Activated CD4-positive, alpha-beta memory T cell treated with anti-CD3 and anti-CD28 coated beads for 36 hours (primary cell): ENCODE results near the gene ZMYND19. TPM values are rescaled to one million over a fixed set of nuclear protein-coding genes. Genes with fewer than 3 reads are reported as not detected.
"Not testable (repeated sequence)": the region's sequence is repeated elsewhere in the genome, so short reads cannot be mapped to it uniquely, and the experiment has no call there.

Experiments used
- CTCF ChIA-PET: fragments of 350-600 bp; sonication (Branson Sonifier 250); formaldehyde crosslinking; loops from one replicate; lab custom pipeline; 2021; ENCODE audit warnings: antibody characterized with exemption, inconsistent platforms; lab: Charles Lee
- POLR2A ChIA-PET: fragments of 350-600 bp; sonication (Branson Sonifier 250); formaldehyde crosslinking; loops from one replicate; lab custom pipeline; 2021; ENCODE audit warnings: antibody characterized with exemption; lab: Charles Lee
- DNase-seq: peaks from one replicate; pipeline ENCODE4 v3.0.0-alpha.2; 2020
- H3K27ac Mint-ChIP-seq: one replicate; pipeline ENCODE4 v1.8.0; 2021; ENCODE audit warnings: mixed read lengths
- H3K27me3 Mint-ChIP-seq: one replicate; pipeline ENCODE4 v1.8.0; 2021; ENCODE audit warnings: mixed read lengths
- H3K36me3 Mint-ChIP-seq: one replicate; pipeline ENCODE4 v1.8.0; 2021; ENCODE audit warnings: mixed read lengths
- H3K4me1 Mint-ChIP-seq: one replicate; pipeline ENCODE4 v1.8.0; 2021; ENCODE audit warnings: low read depth, mixed read lengths
- H3K4me3 Mint-ChIP-seq: one replicate; pipeline ENCODE4 v1.8.0; 2021; ENCODE audit warnings: mild to moderate bottlenecking, mixed read lengths
- H3K9me3 Mint-ChIP-seq: one replicate; pipeline ENCODE4 v1.8.0; 2021; ENCODE audit warnings: mixed read lengths
- intact Hi-C: fragments of 100-400 bp; cut with micrococcal nuclease; formaldehyde crosslinking; loops from one replicate; pipeline ENCODE4 v1.15.1; 2023
- total RNA-seq, 2 experiments: library from RNA; stranded (reverse); gene quantifications; one replicate each; pipeline ENCODE4 v1.2.3, GENCODE V29; 2021

Gene ZMYND19
- total RNA-seq, 2 experiments from 2014 or later: 39.7 to 42.6 TPM

DNA sequence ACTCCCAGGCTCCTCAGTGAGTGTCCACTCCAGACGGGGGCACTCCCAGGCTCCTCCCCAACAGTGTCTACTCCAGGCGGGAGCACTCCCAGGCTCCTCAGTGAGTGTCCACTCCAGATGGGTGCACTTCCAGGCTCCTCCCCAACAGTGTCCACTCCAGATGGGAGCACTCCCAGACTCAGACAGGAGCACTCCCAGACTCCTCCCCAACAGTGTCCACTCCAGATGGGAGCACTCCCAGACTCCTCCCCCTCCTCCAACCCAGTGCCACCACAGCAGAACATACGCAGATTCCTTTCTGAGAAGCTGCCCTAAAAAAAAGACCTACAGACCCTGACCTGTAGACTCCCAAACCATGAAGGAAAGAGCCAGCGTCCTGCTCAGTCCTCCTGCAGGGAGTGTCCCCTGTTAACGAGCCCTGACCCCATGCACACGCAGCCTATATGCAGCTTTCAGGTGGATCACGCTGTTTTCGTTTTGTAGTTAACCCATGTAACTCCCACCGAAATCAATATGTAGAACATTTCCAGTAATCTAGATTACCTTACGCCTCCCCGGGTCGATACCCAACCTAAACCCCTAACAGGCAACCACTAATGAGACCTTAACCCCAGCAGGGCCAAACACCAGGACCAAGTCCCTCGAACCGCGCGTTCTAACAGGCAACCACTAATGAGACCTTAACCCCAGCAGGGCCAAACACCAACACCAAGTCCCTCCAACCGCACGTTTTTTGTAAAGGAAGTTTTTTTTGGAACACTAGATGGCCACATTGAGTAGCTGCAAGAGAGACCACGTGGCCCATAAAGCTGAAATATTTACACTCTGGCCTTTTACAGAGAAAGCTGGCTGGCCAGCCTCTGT, 55.8 kb downstream of the ZMYND19 start:
- peak; percentile 26 for DNase-seq
- Mint-ChIP-seq H3K9me3 (peaks cover 6% of the 10 kb centered on the region), H3K4me3 (no peak overlapping the region), H3K36me3 (peaks cover 5% of the 10 kb centered on the region), H3K27me3 (no peaks in the 10 kb centered on the region), H3K27ac (peak overlapping the region; percentile 30), H3K4me1 (peaks cover 24% of the 10 kb centered on the region)
- POLR2A ChIA-PET: no interaction called here
- intact Hi-C loops: loop anchor here (10.0 kb wide), 1 partner anchor 240 kb away; no protein-coding TSS in a partner anchor
- CTCF ChIA-PET: interaction anchor here (0.7 to 1.5 kb wide), 10 partner anchors 8 to 676 kb away, joined by 3 to 10 read pairs (median 3); partner anchors contain the start of genes EHMT1 and MRPL41

DNA sequence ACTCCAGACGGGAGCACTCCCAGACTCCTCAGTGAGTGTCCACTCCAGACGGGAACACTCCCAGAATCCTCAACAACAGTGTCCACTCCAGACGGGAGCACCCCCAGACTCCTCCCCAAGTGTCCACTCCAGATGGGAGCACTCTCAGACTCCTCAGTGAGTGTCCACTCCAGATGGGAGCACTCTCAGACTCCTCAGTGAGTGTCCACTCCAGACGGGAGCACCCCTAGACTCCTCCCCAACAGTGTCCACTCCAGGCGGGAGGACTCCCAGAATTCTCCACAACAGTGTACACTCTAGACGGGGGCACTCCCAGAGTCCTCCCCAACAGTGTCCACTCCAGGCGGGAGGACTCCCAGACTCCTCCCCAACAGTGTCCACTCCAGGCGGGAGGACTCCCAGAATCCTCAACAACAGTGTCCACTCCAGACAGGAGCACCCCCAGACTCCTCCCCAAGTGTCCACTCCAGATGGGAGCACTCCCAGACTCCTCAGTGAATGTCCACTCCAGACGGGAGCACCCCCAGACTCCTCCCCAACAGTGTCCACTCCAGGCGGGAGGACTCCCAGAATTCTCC, 57.3 kb downstream of the ZMYND19 start:
- intact Hi-C loops: loop anchor here (10.0 kb wide), 1 partner anchor 238 kb away; no protein-coding TSS in a partner anchor
- H3K36me3 Mint-ChIP-seq, H3K27ac Mint-ChIP-seq, POLR2A ChIA-PET, DNase-seq, CTCF ChIA-PET, H3K9me3 Mint-ChIP-seq, H3K27me3 Mint-ChIP-seq, H3K4me3 Mint-ChIP-seq: not testable (repeated sequence)
- H3K4me1 Mint-ChIP-seq: peaks cover 27% of the 10 kb centered on the region

Other genes starting within 250 kb of the ZMYND19 start
- 10 to 100 TPM; 13.5 to 13.6 TPM for gene EXD3, start 167.3 kb downstream of the ZMYND19 start, total RNA-seq
- gene NOXA1, start 167.1 kb downstream of the ZMYND19 start, total RNA-seq: 1 to 10 TPM; 1.1 TPM
- not detected for gene ENTPD8, start 149.2 kb downstream of the ZMYND19 start, total RNA-seq
- 10 to 100 TPM; 29.9 to 31.6 TPM for gene NSMF, start 131.2 kb downstream of the ZMYND19 start, total RNA-seq
- 1 to 10 TPM; 3.1 to 4.0 TPM for gene PNPLA7, start 40.1 kb downstream of the ZMYND19 start, total RNA-seq
- 10 to 100 TPM; 48.0 to 48.8 TPM for gene MRPL41, start 38.6 kb downstream of the ZMYND19 start, total RNA-seq
- 10 to 100 TPM; 26.6 to 30.3 TPM for gene DPH7, start 11.6 kb downstream of the ZMYND19 start, total RNA-seq
- 10 to 100 TPM; 38.2 to 40.5 TPM for gene ARRDC1, start 15.2 kb upstream of the ZMYND19 start, total RNA-seq
- gene EHMT1, start 28.5 kb upstream of the ZMYND19 start, total RNA-seq: 10 to 100 TPM; 66.0 to 70.8 TPM